Thyroid gland (tissue), 4 donors: ENCODE results near the gene FOXP1.

Experiments used
- POLR2A ChIP-seq, 2 donors: fragments of 450-650 bp; IDR thresholded peaks; one replicate each; pipeline ENCODE4 v1.6.1; 2017; ENCODE audit warnings: antibody characterized with exemption in 2 of 2, mild to moderate bottlenecking in 2 of 2, moderate library complexity in 1 of 2
- TF ChIP-seq, protein P1 (sequence below), 6 experiments: fragments of 200-600 bp in 3 of 6; fragments of 450-650 bp in 3 of 6; sonication (generic) in 3 of 6; IDR thresholded peaks; one replicate each; pipeline ENCODE4 v1.5.1; 2016 to 2019; ENCODE audit warnings: antibody characterized with exemption in 6 of 6, mild to moderate bottlenecking in 2 of 6, inconsistent platforms in 1 of 6, moderate library complexity in 1 of 6

DNA sequence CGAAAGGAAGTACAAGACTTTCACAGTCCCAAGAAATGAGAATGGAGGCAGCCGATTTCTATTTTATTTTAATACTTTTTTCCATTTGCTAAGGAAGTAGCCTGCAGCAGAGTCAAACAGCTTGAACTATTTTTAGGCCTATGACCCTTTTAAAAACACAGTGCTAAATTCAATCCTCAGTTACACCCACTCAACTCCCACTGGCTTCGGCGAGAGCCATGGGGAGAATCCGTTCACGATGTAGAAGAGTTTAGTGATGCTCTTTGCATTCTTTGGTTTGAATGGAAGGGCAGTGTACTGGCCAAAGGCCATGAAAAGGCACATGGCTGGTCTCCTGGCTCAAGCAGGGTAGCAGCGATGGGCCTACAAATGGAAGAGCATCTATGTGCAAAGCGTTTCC lies 343.5 kb downstream of the FOXP1 start:
- TF ChIP-seq, protein P1, sequence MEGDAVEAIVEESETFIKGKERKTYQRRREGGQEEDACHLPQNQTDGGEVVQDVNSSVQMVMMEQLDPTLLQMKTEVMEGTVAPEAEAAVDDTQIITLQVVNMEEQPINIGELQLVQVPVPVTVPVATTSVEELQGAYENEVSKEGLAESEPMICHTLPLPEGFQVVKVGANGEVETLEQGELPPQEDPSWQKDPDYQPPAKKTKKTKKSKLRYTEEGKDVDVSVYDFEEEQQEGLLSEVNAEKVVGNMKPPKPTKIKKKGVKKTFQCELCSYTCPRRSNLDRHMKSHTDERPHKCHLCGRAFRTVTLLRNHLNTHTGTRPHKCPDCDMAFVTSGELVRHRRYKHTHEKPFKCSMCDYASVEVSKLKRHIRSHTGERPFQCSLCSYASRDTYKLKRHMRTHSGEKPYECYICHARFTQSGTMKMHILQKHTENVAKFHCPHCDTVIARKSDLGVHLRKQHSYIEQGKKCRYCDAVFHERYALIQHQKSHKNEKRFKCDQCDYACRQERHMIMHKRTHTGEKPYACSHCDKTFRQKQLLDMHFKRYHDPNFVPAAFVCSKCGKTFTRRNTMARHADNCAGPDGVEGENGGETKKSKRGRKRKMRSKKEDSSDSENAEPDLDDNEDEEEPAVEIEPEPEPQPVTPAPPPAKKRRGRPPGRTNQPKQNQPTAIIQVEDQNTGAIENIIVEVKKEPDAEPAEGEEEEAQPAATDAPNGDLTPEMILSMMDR (IDR thresholded peaks at IDR 0.05) = no peak
- no peak for TF ChIP-seq POLR2A (IDR thresholded peaks at IDR 0.05)
